ENCODE measurements around the gene TMEM53. TPM values are rescaled to one million over a fixed set of nuclear protein-coding genes. Genes with fewer than 3 reads are reported as not detected.
A peak's percentile ranks its signal among the peaks of the same experiment; 100 is the strongest.

Gene TMEM53
- total RNA-seq, 6 donors from 2014 or later, result 10.7 to 46.1 (median 19.7) TPM

- DNase-seq (peak in 1 of 2 donors; percentile 75), ATAC-seq (ENCODE audit: low FRiP score in 2 of 2) (peak; percentile 86 to 95)
- no peaks in the 10 kb centered on the region for H3K36me3 ChIP-seq
- peaks cover 4 to 10% (median 9%) of the 10 kb centered on the region in 4 donors for H3K4me1 ChIP-seq
- no peak overlapping the region for H3K27ac ChIP-seq
- H3K4me3 ChIP-seq, result no peak overlapping the region
- 7 to 12% methylated on average over 8 to 9 of the region's 9 CpGs for WGBS, 2 donors
- H3K9me3 ChIP-seq, result no peaks in the 10 kb centered on the region
- TF ChIP-seq EP300 (IDR thresholded peaks at IDR 0.05) (no peak), POLR2AphosphoS5 (IDR thresholded peaks at IDR 0.05) (no peak), CTCF (IDR thresholded peaks at IDR 0.05) (peak; percentile 71 to 93 (median 82))
- no peaks in the 10 kb centered on the region for H3K27me3 ChIP-seq
These were observed 40.8 kb upstream of the TMEM53 start for GRCh38 chr1:44714944-44715571.

- DNase-seq, result no peak
- ATAC-seq (ENCODE audit: low FRiP score in 2 of 2), result no peak
- H3K27ac ChIP-seq, result no peak overlapping the region
These were observed 40.3 kb upstream of the TMEM53 start for GRCh38 chr1:44714532-44714931.

GRCh38 chr1:44713321-44713781 is 39.1 kb upstream of the TMEM53 start:
- no peaks in the 10 kb centered on the region for H3K9me3 ChIP-seq
- no peaks in the 10 kb centered on the region for H3K36me3 ChIP-seq
- DNase-seq, result no peak
- H3K27ac ChIP-seq, result no peak overlapping the region
- no peak overlapping the region for H3K4me3 ChIP-seq
- TF ChIP-seq POLR2A (IDR thresholded peaks at IDR 0.05), result no peak
- TF ChIP-seq CTCF (IDR thresholded peaks at IDR 0.05), result no peak
- no peak for TF ChIP-seq EP300 (IDR thresholded peaks at IDR 0.05)
- TF ChIP-seq POLR2AphosphoS5 (IDR thresholded peaks at IDR 0.05), result no peak
- WGBS, 2 donors, result 51 to 53% methylated on average over 4 to 6 of the region's 6 CpGs
- no peak for ATAC-seq (ENCODE audit: low FRiP score in 2 of 2)
- peaks cover 4 to 11% (median 10%) of the 10 kb centered on the region in 4 donors for H3K4me1 ChIP-seq
- no peaks in the 10 kb centered on the region for H3K27me3 ChIP-seq

More at GRCh38 chr1:44714532-44714931, 40.3 kb upstream of the TMEM53 start:
- Histone ChIP-seq H3K4me1 (peaks cover 4 to 10% (median 9%) of the 10 kb centered on the region in 4 donors), H3K27me3 (no peaks in the 10 kb centered on the region), H3K36me3 (no peaks in the 10 kb centered on the region), H3K9me3 (no peaks in the 10 kb centered on the region), H3K4me3 (no peak overlapping the region)
- TF ChIP-seq CTCF (IDR thresholded peaks at IDR 0.05) (no peak), EP300 (IDR thresholded peaks at IDR 0.05) (no peak), POLR2A (IDR thresholded peaks at IDR 0.05) (no peak), POLR2AphosphoS5 (IDR thresholded peaks at IDR 0.05) (no peak)
- 90 to 91% methylated on average over 7 of the region's 7 CpGs for WGBS, 2 donors

GRCh38 chr1:44707959-44708831 is 33.9 kb upstream of the TMEM53 start:
- Histone ChIP-seq H3K4me1 (peaks cover 4 to 11% (median 8%) of the 10 kb centered on the region in 4 donors), H3K36me3 (no peaks in the 10 kb centered on the region), H3K9me3 (no peaks in the 10 kb centered on the region), H3K27me3 (no peaks in the 10 kb centered on the region), H3K27ac (peak overlapping the region in 1 of 4 donors; percentile 37), H3K4me3 (peak overlapping the region in 2 of 4 donors; percentile 20 to 21)
- DNase-seq (no peak), ATAC-seq (ENCODE audit: low FRiP score in 2 of 2) (peak; percentile 80 to 91)
- TF ChIP-seq CTCF (IDR thresholded peaks at IDR 0.05) (peak in 5 of 6 experiments; percentile 49 to 71 (median 55)), POLR2AphosphoS5 (IDR thresholded peaks at IDR 0.05) (no peak)
- WGBS, 2 donors, result 29 to 40% methylated on average over 15 of the region's 15 CpGs
